Stimulated activated CD8-positive, alpha-beta memory T cell treated with anti-CD3 and anti-CD28 coated beads, Interleukin-12 subunit alpha, Interleukin-12 subunit beta, amount 100 ng/mL, for 1 hour (primary cell): Measurements from ENCODE around the gene CERS1.

Experiments
- DNase-seq: peaks from one replicate; pipeline ENCODE4 v3.0.0-alpha.2; 2020; ENCODE audit warnings: low read depth

The CERS1 gene

GRCh38 chr19:18856385-18857126 lies 39.4 kb downstream of the CERS1 start:
- DNase-seq = no peak

- DNase-seq = no peak
Measured at GRCh38 chr19:18855647-18856384, 40.1 kb downstream of the CERS1 start.

DNA sequence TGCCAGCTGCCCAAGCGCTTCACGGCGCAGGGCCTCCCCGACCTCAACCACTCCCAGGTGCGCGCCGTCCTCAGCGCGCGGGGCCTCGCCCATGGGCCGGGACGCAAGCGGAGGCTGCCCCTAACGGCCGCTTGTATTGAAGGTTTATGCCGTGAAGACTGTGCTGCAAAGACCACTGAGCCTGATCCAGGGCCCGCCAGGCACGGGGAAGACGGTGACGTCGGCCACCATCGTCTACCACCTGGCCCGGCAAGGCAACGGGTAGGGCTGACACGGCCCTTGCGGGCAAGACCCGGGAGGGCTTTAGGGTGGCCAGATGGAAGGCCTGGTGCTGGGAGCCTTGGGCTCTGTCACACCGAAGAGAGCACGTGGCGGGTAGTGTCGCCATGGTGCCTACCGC lies 41.0 kb downstream of the CERS1 start:
- DNase-seq = no peak

DNA sequence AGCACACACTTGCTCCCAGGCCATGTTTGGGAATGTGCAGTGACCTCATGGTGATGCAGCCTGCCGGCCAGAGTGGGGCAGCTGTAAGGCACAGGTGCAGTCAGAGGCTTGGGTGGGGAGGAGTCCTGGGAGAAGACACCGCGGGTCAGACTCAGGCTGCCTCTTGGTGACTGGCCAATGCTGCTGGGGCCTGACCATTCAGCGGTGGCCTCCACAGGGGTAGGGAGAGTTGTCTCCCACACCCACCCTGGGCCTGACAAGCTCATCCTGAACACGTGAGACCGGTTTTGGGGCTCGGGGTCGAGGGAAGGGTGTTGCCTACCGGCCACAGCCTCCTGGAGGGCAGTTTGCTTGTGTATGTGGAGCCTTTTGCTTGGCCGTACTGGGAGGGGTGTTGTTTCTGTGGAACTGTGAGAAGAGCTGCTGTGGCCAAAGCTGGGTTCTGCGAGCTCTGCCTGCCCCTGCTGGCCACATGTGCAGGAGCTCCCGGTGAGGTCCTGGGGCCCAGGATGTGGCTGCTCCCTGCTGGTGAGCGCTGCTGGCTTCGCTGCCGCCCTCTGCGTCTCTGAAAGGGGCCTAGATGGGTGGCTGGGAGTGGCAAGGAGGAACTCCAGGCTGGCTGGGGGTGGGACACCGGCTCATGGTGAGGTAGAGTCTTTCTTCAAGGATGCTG lies 42.1 kb downstream of the CERS1 start:
- no peak for DNase-seq

DNA sequence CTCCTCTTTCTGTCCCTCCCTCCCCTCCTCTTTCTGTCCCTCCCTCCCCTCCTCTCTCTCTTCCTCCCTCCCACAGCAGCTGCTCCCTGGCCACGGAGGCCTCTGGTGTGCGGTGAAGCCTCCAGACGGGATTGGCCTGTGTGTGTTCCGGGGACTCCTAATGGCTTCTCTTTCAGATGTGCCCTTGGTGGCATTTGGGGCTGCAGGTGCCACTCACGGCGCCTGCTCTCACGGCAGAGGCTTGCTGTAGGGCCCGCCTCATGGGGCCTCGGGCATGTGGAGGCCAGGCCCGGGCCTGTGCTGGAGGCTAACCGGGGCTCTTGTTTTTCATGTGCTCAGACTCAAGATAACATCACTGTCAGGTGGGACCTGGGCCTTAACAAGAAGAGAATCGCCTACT lies 43.3 kb downstream of the CERS1 start:
- DNase-seq = no peak

DNA sequence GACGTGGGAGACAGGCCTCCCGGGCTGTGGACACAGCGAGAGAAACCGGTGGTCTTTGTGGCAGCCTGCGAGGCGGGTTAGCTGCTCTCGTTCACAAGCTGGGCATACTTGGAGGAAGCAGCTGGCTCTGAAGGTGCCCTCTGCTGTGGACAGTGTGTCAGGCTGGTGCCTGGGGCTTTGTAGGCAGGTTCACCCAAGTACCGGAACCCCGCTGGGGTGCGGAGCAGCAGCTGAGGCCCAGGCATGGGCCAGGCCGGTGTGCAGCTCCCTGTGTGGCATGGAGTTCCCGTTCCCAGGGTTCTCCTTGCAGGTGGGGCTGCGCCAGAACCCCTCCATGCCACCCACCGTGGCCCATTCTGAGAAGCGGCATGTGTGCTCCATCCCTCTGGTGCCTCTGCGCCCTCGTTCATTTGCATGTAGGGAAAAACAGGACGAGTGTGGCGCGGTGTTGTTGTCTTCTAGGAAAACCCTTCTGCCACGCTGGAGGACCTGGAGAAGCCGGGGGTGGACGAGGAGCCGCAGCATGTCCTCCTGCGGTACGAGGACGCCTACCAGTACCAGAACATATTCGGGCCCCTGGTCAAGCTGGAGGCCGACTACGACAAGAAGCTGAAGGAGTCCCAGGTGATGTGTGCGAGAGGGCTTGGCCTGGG lies 44.2 kb downstream of the CERS1 start:
- no peak for DNase-seq

- DNase-seq = no peak
Measured at GRCh38 chr19:18850471-18851375, 45.2 kb downstream of the CERS1 start.

DNA sequence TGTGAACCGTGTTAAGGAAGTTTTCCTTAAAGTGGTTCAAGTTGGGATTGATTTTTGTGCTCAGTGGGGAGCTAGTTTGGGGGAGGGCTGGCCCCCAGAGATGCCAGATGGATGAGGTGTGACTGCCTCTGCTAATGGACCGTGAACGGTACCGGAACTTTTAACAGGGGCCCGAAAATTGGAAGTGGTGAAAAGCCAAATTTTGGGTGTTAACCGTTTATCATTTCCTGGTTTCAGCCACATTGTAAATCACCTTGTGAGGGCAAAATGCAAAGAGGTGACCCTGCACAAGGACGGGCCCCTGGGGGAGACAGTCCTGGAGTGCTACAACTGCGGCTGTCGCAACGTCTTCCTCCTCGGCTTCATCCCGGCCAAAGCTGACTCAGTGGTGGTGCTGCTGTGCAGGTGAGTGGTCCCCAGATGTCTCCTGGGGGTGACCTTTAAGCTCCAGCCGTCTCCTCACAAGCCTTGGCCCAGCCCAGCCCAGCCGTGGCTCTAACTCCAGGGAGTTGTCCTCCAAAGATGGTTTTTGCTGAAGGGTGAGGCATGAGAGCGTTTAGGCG lies 46.0 kb downstream of the CERS1 start:
- DNase-seq = no peak

DNA sequence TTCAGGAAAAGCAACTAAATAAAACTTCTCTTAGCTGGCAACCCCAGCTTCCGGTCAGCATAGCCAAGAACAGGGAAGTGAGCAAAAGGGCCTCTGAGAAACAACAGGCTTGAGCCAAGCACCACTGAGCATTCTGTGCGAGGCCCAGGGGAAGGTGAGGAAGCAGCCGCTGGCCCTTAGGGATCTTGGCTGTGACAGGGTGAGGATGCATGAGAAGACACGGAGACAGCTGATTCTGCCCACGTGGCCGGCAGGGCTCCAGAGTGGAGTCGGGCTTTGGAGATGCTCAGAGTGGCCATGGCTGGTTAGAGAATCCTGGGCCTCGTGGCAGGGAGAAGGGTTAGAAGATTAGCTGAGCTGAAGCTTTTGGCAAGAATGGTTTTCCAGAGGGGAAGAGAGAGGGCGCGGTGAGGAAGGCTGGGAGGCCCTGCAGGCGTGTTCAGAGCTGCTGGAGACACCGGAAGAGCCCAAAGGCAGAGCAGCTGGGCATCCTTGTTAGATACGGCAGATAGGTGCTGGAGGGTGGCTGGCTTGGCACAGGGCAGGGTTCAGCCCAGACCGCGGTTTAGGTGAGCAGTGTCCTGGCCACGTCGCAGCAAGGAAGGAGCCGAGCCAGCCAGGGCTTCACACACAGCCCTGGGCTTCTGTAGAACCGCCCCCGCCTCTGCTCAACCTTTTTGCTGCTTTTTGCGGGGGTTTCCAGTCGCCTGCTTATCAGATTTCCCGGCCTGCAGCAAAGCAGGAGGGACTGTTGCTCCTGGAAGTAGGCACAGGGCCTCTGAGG lies 46.9 kb downstream of the CERS1 start:
- DNase-seq = no peak

- DNase-seq = no peak
Measured at GRCh38 chr19:18847549-18848463, 48.2 kb downstream of the CERS1 start.

- DNase-seq = peak; percentile 36
Measured at GRCh38 chr19:18846862-18847548, 49.0 kb downstream of the CERS1 start.

GRCh38 chr19:18845961-18846360 lies 50.0 kb downstream of the CERS1 start:
- no peak for DNase-seq

- DNase-seq = no peak
Measured at GRCh38 chr19:18844806-18845329, 51.1 kb downstream of the CERS1 start.

- DNase-seq = no peak
Measured at GRCh38 chr19:18843960-18844359, 52.0 kb downstream of the CERS1 start.

DNA sequence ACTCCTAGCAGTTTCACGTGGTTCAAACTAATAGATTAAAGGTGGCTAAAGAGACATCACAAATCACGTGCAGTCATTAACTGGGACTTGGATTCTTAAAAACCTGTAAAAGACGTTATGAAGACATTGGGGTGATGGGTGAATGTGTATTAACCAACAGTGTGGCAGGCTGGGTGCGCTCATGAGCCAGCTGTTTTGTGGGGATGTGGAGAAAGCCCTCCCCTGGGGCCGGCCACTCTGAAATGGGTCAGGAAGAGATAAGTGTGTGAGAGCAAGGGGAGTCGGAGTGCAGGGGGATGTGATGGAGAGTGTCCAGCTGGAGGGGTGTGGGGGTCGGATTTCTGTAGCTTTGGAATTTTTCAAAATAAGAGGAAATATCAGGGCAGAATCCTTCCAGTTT lies 53.8 kb downstream of the CERS1 start:
- no peak for DNase-seq

- no peak for DNase-seq
Measured at GRCh38 chr19:18841400-18841799, 54.6 kb downstream of the CERS1 start.

DNA sequence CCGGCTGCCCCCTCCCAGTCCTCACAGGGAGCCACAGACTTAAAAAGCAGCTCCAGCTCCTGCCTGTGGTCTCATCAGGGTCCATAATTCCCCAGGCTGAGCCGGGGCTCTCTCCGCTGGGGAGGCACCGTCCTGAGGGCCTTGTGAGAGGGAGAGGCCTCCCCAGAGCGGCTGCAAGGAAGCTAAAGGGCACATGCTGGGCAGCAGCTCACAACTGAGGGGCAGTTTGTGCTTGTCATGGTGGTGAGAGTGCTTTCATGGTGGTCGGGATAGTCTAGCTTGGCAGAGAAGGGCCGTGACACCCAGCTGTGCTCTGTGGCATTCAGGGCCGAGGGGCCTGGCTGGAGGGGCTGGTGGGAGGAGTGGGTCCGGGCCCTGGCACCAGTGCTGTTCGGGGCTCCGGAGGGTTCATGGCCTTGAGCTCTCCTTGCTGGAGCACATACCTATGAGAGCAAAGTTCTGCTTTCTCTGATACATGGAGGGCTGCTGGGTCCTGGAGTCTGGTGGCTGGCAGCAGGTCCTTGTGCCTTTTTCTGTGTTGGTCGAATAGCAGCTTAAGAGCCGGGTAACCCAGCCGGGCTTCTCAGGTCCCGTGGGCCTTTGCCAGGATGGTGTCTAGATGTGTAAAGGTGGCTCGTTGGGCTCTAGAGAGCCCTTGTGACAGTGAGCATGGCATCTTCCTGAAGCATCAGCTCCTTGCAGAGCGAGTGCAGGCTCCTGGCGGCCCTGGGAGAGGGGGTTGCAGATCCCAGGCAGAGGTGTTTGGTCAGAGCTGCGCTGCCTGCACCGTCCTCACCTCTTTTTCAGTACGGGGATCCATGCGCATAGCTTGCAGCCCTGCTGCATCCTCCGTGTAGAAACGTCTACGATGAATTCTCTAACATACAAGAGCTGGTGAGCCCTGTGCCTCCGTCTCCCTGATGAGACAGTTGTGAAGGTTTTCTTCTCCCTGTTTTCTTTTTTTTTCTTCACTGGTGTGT lies 55.4 kb downstream of the CERS1 start:
- DNase-seq = no peak
